ENCODE results near the gene EIF5B.
"Not testable (repeated sequence)": the region's sequence is repeated elsewhere in the genome, so short reads cannot be mapped to it uniquely, and the experiment has no call there.

Gene EIF5B

GRCh38 chr2:99337113-99338028, at the start of gene EIF5B:
EIF5B (plus strand) TSS chr2:99337389; CDS start chr2:99337555, 166 bp downstream.
- peak; percentile 83 to 86 for DNase-seq (ENCODE audit: low read depth in 1 of 2, low spot score in 1 of 2)

GRCh38 chr2:99297994-99298393, 39.2 kb upstream of the EIF5B start:
- no peak for DNase-seq (ENCODE audit: low read depth in 1 of 2, low spot score in 1 of 2)

GRCh38 chr2:99299580-99299979, 37.6 kb upstream of the EIF5B start:
- no peak for DNase-seq (ENCODE audit: low read depth in 1 of 2, low spot score in 1 of 2)

- not testable (repeated sequence) for DNase-seq (ENCODE audit: low read depth in 1 of 2, low spot score in 1 of 2)
Measured at GRCh38 chr2:99301097-99301496, 36.1 kb upstream of the EIF5B start, which contains the start of gene LYG1. LYG1 (minus strand) TSS chr2:99301197; CDS start chr2:99295670, 5,527 bp downstream.

- no peak for DNase-seq (ENCODE audit: low read depth in 1 of 2, low spot score in 1 of 2)
Measured at GRCh38 chr2:99317161-99317872, 19.9 kb upstream of the EIF5B start.

- DNase-seq (ENCODE audit: low read depth in 1 of 2, low spot score in 1 of 2), result not testable (repeated sequence)
Measured at GRCh38 chr2:99317873-99318200, 19.4 kb upstream of the EIF5B start.

GRCh38 chr2:99325384-99325783, 11.8 kb upstream of the EIF5B start:
- no peak for DNase-seq (ENCODE audit: low read depth in 1 of 2, low spot score in 1 of 2)

- DNase-seq (ENCODE audit: low read depth in 1 of 2, low spot score in 1 of 2), result peak; percentile 91 to 94
Measured at GRCh38 chr2:99335911-99336803, 1.0 kb upstream of the EIF5B start, which contains the start of gene TXNDC9. TXNDC9 (minus strand) TSS chr2:99336333; CDS start chr2:99333210, 3,123 bp downstream.

- DNase-seq (ENCODE audit: low read depth in 1 of 2, low spot score in 1 of 2), result no peak
Measured at GRCh38 chr2:99336804-99337112, 431 bp upstream of the EIF5B start.

GRCh38 chr2:99338029-99338585, 918 bp downstream of the EIF5B start:
- no peak for DNase-seq (ENCODE audit: low read depth in 1 of 2, low spot score in 1 of 2)

- DNase-seq (ENCODE audit: low read depth in 1 of 2, low spot score in 1 of 2), result no peak
Measured at GRCh38 chr2:99340669-99341236, 3.6 kb downstream of the EIF5B start.

- no peak for DNase-seq (ENCODE audit: low read depth in 1 of 2, low spot score in 1 of 2)
Measured at GRCh38 chr2:99342536-99342935, 5.3 kb downstream of the EIF5B start.

GRCh38 chr2:99345446-99345845, 8.3 kb downstream of the EIF5B start:
- not testable (repeated sequence) for DNase-seq (ENCODE audit: low read depth in 1 of 2, low spot score in 1 of 2)

GRCh38 chr2:99346218-99346617, 9.0 kb downstream of the EIF5B start:
- no peak for DNase-seq (ENCODE audit: low read depth in 1 of 2, low spot score in 1 of 2)

GRCh38 chr2:99348173-99348572, 11.0 kb downstream of the EIF5B start:
- DNase-seq (ENCODE audit: low read depth in 1 of 2, low spot score in 1 of 2), result no peak

GRCh38 chr2:99350194-99350593, 13.0 kb downstream of the EIF5B start:
- DNase-seq (ENCODE audit: low read depth in 1 of 2, low spot score in 1 of 2), result no peak

GRCh38 chr2:99354070-99354469, 16.9 kb downstream of the EIF5B start:
- no peak for DNase-seq (ENCODE audit: low read depth in 1 of 2, low spot score in 1 of 2)

- not testable (repeated sequence) for DNase-seq (ENCODE audit: low read depth in 1 of 2, low spot score in 1 of 2)
Measured at GRCh38 chr2:99354825-99355224, 17.6 kb downstream of the EIF5B start.

GRCh38 chr2:99356853-99357252, 19.7 kb downstream of the EIF5B start:
- DNase-seq (ENCODE audit: low read depth in 1 of 2, low spot score in 1 of 2), result no peak

GRCh38 chr2:99365661-99366060, 28.5 kb downstream of the EIF5B start:
- no peak for DNase-seq (ENCODE audit: low read depth in 1 of 2, low spot score in 1 of 2)

GRCh38 chr2:99368854-99369253, 31.7 kb downstream of the EIF5B start:
- DNase-seq (ENCODE audit: low read depth in 1 of 2, low spot score in 1 of 2), result not testable (repeated sequence)

Measured in stimulated activated CD4-positive, alpha-beta T cell treated with anti-CD3 and anti-CD28 coated beads, Interleukin-15, amount 100 ng/mL, for 1 hour (primary cell).